Stimulated activated CD8-positive, alpha-beta memory T cell treated with anti-CD3 and anti-CD28 coated beads, Interleukin-12 subunit alpha, Interleukin-12 subunit beta, amount 100 ng/mL, for 24 hours (primary cell): ENCODE results near the gene PROKR1.
"Not testable (repeated sequence)": the region's sequence is repeated elsewhere in the genome, so short reads cannot be mapped to it uniquely, and the experiment has no call there.

Source experiments
- DNase-seq: peaks from one replicate; pipeline ENCODE4 v3.0.0-alpha.2; 2020; ENCODE audit errors: extremely low read depth

The PROKR1 gene

GRCh38 chr2:68643011-68643873 is at the start of gene PROKR1:
Gene PROKR1, plus strand, starts transcription at chr2:68643579. Its CDS starts 2,243 bp downstream, at chr2:68645822.
- no peak for DNase-seq

GRCh38 chr2:68594041-68594440 is 49.3 kb upstream of the PROKR1 start:
- DNase-seq: no peak

DNA sequence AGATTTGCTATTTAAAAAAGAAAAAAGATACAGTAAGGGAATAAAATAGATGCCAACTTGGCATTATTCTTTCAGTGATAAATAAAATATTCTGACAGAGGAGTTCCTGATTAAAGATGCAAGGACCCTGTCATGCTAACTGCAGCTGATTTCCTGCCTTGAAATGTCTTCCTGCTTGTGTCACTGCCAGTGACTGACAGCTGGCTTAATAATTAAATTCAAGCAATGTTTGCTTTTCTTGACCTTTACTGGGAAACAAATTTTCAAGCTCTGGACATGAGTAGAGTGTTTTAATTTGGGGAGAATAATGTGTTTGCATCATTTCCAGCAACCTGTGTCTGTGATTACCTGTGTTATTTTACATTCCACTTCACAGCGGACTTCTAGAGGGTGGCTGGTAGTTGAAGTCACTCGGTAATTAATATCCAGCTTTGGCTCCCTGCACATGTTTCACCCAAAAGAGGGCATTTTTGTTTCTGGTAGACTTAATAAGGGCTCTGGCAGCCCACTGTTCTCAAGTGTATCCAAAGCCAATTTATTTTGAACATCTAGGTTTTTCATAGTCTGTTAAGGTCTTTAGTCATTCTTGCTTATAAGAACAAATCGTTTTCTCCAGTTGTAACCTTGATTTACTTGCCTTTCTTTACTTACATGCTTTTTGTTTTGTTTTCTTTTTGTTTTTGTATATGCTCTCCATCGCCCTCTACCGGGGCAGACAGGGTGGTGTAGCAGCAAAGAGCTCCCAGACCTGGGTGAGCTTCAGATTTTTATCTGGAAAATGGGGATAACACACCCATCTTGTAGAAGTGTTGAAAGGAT is 48.5 kb upstream of the PROKR1 start:
- no peak for DNase-seq

GRCh38 chr2:68595493-68595785 is 47.9 kb upstream of the PROKR1 start:
- not testable (repeated sequence) for DNase-seq

DNA sequence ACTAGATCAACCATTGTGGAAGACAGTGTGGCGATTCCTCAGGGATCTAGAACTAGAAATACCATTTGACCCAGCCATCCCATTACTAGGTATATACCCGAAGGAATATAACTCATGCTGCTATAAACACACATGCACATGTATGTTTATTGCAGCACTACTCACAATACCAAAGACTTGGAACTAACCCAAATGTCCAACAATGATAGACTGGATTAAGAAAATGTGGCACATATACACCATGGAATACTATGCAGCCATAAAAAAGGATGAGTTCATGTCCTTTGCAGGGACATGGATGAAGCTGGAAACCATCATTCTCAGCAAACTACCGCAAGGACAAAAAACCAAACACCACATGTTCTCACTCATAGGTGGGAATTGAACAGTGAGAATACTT is 42.9 kb upstream of the PROKR1 start:
- not testable (repeated sequence) for DNase-seq

- no peak for DNase-seq
Observed at GRCh38 chr2:68603059-68603458, 40.3 kb upstream of the PROKR1 start.

DNA sequence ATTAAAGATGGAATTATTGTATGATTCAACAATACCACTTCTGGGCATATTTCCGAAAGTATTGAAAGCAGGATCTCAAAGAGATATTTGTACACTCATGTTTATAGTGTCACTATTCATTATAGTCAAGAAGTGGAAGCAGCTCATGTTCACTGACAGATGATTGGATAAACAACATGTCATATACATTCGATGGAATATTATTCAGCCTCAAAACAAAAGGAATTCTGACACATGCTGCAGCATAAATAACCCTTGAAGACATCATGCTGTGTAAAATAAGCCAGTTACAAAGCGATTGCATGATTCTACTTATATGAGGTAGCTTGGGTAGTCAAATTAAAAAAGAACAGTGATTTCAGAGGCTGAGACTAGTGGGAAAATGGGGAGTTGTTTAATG is 39.3 kb upstream of the PROKR1 start:
- no peak for DNase-seq

DNA sequence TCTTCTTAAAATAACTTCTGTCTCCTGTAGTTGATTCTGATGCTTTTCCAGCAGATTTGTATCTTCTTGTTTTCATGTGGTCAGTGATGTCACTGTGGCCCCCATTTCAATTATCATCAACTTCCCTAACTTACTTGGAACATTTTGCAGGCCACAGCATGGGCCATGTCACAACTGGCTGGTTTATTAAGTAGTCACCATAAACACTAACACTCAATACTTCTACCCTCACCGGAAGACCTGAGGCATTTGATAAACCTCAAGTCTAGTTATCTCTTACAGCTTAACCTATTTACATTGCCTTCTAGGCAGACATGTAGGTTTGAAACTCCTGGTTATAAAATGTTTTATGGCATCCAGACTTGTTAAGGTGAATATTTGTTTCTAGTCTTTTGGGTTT is 37.4 kb upstream of the PROKR1 start:
- no peak for DNase-seq

- no peak for DNase-seq
Observed at GRCh38 chr2:68606759-68607158, 36.6 kb upstream of the PROKR1 start.

GRCh38 chr2:68607837-68608236 is 35.5 kb upstream of the PROKR1 start:
- DNase-seq: no peak

DNA sequence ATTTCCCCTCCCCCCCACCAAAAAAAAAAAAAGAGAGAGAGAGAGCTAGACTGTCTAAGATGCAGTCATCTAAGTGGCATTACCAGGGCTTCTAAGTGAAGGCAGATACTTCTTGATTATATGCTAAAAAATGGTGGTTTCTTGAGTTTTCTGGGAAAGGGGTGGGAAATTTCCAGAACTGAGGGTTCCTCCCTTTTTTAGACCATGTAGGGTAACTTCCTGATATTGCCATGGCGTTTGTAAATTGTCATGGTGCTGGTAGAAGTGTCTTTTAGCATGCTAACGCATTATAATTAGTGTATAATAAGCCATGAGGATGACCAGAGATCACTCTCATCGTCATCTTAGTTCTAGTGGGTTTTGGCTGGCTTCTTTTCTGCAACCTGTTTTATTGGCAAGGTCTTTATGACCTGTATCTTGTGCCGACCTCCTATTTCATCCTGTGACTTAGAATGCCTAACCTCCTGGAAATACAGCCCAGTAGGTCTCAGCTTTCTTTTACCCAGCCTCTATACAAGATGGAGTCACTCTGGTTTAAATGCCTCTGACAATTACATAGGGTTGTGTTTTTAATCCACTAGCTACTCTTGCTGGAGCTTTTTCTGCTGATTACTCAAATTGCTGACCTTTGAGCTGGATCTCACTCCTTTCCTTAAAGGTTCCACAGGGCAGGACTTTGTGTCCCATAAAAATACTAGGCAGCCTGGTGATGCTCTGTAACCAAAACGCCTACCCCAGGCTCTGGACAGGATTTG is 30.4 kb upstream of the PROKR1 start:
- DNase-seq: no peak

GRCh38 chr2:68620772-68621171 is 22.6 kb upstream of the PROKR1 start:
- DNase-seq: no peak

GRCh38 chr2:68623820-68624219 is 19.6 kb upstream of the PROKR1 start:
- DNase-seq: no peak

GRCh38 chr2:68627615-68628014 is 15.8 kb upstream of the PROKR1 start:
- DNase-seq: no peak

GRCh38 chr2:68632021-68632420 is 11.4 kb upstream of the PROKR1 start:
- no peak for DNase-seq

GRCh38 chr2:68637047-68637446 is 6.3 kb upstream of the PROKR1 start:
- no peak for DNase-seq

- DNase-seq: no peak
Observed at GRCh38 chr2:68643874-68644485, 601 bp downstream of the PROKR1 start.

GRCh38 chr2:68645523-68645922 is 2.1 kb downstream of the PROKR1 start:
- DNase-seq: no peak

- no peak for DNase-seq
Observed at GRCh38 chr2:68646303-68646702, 2.9 kb downstream of the PROKR1 start.

DNA sequence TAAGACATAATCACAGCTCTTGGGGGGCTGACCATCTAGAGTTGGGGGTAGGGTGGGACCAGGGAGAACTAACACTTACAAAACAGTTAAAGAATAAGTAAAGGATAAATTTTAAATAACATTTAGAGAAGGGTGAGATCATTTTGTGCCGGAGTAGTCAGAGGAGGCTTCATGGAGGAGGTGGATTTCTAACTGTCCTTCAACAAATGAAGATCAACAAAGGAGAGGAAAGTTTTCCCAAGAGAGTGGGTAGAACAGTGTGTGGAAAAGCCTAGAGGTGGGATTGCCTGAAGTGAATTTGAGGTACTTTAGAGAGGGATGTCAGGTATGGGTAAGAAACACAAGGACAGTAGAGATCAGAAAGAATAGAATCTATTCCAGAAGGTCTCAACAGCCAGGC is 7.3 kb downstream of the PROKR1 start:
- no peak for DNase-seq

DNA sequence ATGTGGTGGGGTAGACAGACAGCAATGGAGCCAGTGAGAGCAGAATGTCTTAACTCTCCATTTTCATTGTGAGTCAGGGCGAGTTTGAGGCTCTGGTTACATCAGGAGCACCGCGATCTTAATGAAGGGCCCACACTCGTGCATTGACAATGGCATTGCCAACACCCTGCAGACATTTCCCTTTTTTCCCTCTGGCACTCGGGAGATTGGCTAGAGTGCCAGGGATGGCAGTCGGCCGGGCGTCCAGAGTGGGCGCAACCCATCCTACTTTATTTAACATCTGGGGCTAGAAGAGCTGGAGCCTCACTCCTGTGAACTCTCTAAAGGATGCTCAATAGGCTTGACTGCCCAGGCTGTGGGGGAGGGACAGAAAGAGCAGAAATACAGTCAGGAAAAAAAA is 9.7 kb downstream of the PROKR1 start:
- DNase-seq: no peak

DNA sequence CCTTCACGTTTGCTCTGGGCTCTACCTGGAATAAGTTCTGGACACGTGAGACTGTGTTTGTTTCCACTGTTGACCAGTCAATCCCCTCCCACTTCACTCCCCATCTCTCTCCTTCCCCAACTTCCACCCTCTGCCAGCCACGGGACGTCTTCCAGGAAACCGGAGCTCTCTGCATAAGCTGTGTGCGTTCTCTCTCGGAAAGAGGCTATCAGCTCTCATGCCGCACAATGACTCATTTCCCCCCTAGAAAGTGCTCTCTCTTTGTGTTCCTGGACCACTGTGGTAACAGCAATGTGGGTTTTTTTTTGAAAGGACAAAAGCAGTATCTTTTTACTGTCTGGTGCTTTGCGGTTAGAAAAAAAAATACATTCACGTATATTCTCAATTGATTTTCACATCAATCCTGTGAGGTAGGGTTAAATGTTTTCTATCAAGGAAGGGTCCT is 10.2 kb downstream of the PROKR1 start:
- DNase-seq: peak; percentile 31
